ENCODE results near the gene ASCC3.

The ASCC3 gene

GRCh38 chr6:100482698-100483097 lies 398.4 kb downstream of the ASCC3 start:
- ATAC-seq (ENCODE audit: low read depth) (no peak), DNase-seq (ENCODE audit: low spot score) (no peak)
- no peak for TF ChIP-seq CTCF (IDR thresholded peaks at IDR 0.05; ENCODE audit: poor library complexity, severe bottlenecking)

GRCh38 chr6:100479179-100480035 lies 401.7 kb downstream of the ASCC3 start:
- TF ChIP-seq CTCF (IDR thresholded peaks at IDR 0.05; ENCODE audit: poor library complexity, severe bottlenecking): peak; percentile 87
- Histone ChIP-seq H3K9me3 (ENCODE audit: severe bottlenecking) (no peaks in the 10 kb centered on the region), H3K4me1 (ENCODE audit: insufficient read depth, poor library complexity, severe bottlenecking) (no peaks in the 10 kb centered on the region), H3K36me3 (ENCODE audit: low read depth) (no peaks in the 10 kb centered on the region), H3K27ac (ENCODE audit: poor library complexity, severe bottlenecking) (no peak overlapping the region), H3K27me3 (ENCODE audit: insufficient read depth, poor library complexity, severe bottlenecking) (no peaks in the 10 kb centered on the region), H3K4me3 (ENCODE audit: severe bottlenecking) (no peak overlapping the region)
- DNase-seq (ENCODE audit: low spot score): no peak
- ATAC-seq (ENCODE audit: low read depth): peak; percentile 51; the same call in 1 of the 3 replicates

More at GRCh38 chr6:100482698-100483097, 398.4 kb downstream of the ASCC3 start:
- H3K36me3 ChIP-seq (ENCODE audit: low read depth): no peaks in the 10 kb centered on the region
- no peaks in the 10 kb centered on the region for H3K9me3 ChIP-seq (ENCODE audit: severe bottlenecking)
- H3K4me3 ChIP-seq (ENCODE audit: severe bottlenecking): no peak overlapping the region
- no peaks in the 10 kb centered on the region for H3K27me3 ChIP-seq (ENCODE audit: insufficient read depth, poor library complexity, severe bottlenecking)
- H3K4me1 ChIP-seq (ENCODE audit: insufficient read depth, poor library complexity, severe bottlenecking): no peaks in the 10 kb centered on the region
- H3K27ac ChIP-seq (ENCODE audit: poor library complexity, severe bottlenecking): no peak overlapping the region

DNA sequence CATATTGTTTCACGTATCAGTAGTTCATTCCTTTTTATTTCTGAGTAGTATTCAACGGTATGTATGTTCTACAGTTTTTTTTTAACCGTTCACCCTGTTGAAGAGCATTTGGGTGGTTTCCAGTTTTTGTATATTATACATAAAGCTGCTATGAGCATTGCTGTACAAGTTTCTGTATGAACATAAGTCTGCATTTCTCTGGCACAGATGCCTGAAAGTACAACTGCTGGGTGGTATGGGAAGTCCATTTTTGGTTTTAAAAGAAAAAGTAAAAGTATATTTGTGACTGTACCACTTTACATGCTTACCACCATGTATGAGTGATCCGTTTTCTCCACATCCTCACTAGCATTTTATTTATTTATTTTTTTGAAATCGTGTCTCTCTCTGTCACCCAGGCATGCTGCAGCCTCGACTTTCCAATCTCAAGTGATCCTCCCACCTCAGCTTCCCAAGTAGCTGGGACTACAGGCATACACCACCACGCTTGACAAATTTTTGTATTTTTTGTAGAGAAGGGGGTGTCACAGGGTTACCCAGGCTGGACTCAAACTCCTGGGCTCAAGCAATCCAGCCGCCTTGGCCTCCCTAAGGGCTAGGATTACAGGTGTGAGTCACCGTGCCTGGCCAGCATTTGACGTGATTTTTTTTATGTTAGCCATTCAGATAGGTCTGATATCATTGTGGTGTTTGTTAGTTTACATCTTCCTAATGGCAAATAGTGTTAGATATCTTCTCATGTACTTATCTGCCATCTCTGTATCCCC lies 405.4 kb downstream of the ASCC3 start:
- H3K27me3 ChIP-seq (ENCODE audit: insufficient read depth, poor library complexity, severe bottlenecking): peaks cover 10% of the 10 kb centered on the region
- no peak overlapping the region for H3K27ac ChIP-seq (ENCODE audit: poor library complexity, severe bottlenecking)
- TF ChIP-seq CTCF (IDR thresholded peaks at IDR 0.05; ENCODE audit: poor library complexity, severe bottlenecking): no peak
- no peaks in the 10 kb centered on the region for H3K4me1 ChIP-seq (ENCODE audit: insufficient read depth, poor library complexity, severe bottlenecking)
- H3K4me3 ChIP-seq (ENCODE audit: severe bottlenecking): no peak overlapping the region
- H3K36me3 ChIP-seq (ENCODE audit: low read depth): no peaks in the 10 kb centered on the region
- DNase-seq (ENCODE audit: low spot score) (no peak), ATAC-seq (ENCODE audit: low read depth) (peak; percentile 73)
- no peaks in the 10 kb centered on the region for H3K9me3 ChIP-seq (ENCODE audit: severe bottlenecking)

- H3K4me3 ChIP-seq (ENCODE audit: severe bottlenecking): no peak overlapping the region
- no peak for TF ChIP-seq CTCF (IDR thresholded peaks at IDR 0.05; ENCODE audit: poor library complexity, severe bottlenecking)
- no peak overlapping the region for H3K27ac ChIP-seq (ENCODE audit: poor library complexity, severe bottlenecking)
- no peaks in the 10 kb centered on the region for H3K36me3 ChIP-seq (ENCODE audit: low read depth)
- ATAC-seq (ENCODE audit: low read depth) (no peak), DNase-seq (ENCODE audit: low spot score) (no peak)
- peaks cover 32% of the 10 kb centered on the region for H3K27me3 ChIP-seq (ENCODE audit: insufficient read depth, poor library complexity, severe bottlenecking)
- H3K4me1 ChIP-seq (ENCODE audit: insufficient read depth, poor library complexity, severe bottlenecking): no peaks in the 10 kb centered on the region
- no peaks in the 10 kb centered on the region for H3K9me3 ChIP-seq (ENCODE audit: severe bottlenecking)
These were observed 407.9 kb downstream of the ASCC3 start for GRCh38 chr6:100473182-100473581.
